ENCODE data around the gene SEPTIN11.

GRCh38 chr4:76995776-76996175, 46.2 kb downstream of the SEPTIN11 start:
- TF ChIP-seq ARNTL (CRISPR knock-in tag; IDR thresholded peaks at IDR 0.05; ENCODE audit: borderline replicate concordance, low read depth): no peak
- TF ChIP-seq TSHZ2 (CRISPR knock-in tag; IDR thresholded peaks at IDR 0.05): no peak
- no peak for TF ChIP-seq CSRNP3 (CRISPR knock-in tag; IDR thresholded peaks at IDR 0.05)
